OCI-M2 (cell line): Measurements from ENCODE around the gene RTTN.
"Not testable (repeated sequence)": the region's sequence is repeated elsewhere in the genome, so short reads cannot be mapped to it uniquely, and the experiment has no call there.

Experiments used
- DNase-seq: peaks from one replicate; lab custom pipeline; 2025; ENCODE audit not compliant: unreplicated experiment; lab: John Stamatoyannopoulos, UW

Gene RTTN

GRCh38 chr18:70151614-70152013 is 53.9 kb downstream of the RTTN start:
- peak; percentile 67 for DNase-seq

DNA sequence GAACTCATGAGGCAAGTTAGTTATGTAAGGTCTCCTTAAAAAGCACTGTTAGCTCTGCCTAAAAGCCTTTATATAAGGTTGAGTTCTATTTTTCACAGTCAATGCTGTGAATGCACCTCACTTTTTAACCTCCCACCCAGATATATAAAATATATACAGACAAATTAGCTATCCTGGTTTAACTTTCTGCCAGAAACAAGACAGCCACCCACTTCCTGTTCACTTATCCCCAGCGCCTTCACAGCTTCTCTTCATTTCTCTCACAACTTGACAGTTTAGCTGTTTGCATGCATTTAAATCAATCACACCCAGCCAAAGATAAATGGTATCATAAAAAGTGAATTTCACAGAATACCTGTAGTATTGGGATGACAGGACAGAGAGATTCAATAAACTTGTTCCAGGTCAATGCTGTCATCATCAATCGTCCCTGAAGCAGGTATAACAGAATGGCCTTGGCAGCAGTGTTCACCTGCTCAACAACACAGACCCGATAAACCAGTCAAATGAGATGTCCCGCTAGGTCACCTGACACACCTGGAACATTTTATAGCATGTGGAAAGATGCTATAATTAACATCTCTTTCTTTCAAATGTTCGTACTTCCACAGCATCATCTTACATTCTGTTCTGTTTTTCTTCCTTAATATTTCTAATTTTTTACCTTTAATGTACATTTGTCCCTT is 55.7 kb downstream of the RTTN start:
- DNase-seq: no peak

DNA sequence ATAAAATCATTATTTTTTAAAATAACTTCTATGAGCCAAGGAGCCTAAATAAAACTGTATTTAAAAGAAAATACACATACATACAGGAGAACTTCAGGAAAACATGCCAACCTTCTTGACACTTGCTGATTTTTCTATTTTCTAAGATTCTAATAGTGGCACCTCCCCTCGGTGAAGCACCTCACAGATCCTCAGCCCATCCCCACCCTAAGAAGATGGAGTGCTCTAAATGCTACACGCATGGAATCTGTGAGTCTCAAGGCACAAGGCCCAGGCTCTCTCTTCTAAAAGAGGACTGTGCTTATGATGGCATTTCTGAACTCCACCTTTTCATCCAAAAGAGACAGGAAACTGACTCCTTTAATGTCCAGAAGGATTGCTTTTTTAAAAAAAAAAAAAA is 56.3 kb downstream of the RTTN start:
- no peak for DNase-seq

- no peak for DNase-seq
Measured at GRCh38 chr18:70148039-70148938, 57.2 kb downstream of the RTTN start.

GRCh38 chr18:70146174-70146573 is 59.3 kb downstream of the RTTN start:
- DNase-seq: no peak

- DNase-seq: no peak
Measured at GRCh38 chr18:70142001-70142400, 63.5 kb downstream of the RTTN start.

GRCh38 chr18:70139138-70139537 is 66.3 kb downstream of the RTTN start:
- no peak for DNase-seq

GRCh38 chr18:70135604-70136003 is 69.9 kb downstream of the RTTN start:
- no peak for DNase-seq

- DNase-seq: no peak
Measured at GRCh38 chr18:70132999-70133398, 72.5 kb downstream of the RTTN start.

- no peak for DNase-seq
Measured at GRCh38 chr18:70128271-70128670, 77.2 kb downstream of the RTTN start.

GRCh38 chr18:70127359-70127758 is 78.1 kb downstream of the RTTN start:
- no peak for DNase-seq

- no peak for DNase-seq
Measured at GRCh38 chr18:70126832-70127231, 78.7 kb downstream of the RTTN start.

DNA sequence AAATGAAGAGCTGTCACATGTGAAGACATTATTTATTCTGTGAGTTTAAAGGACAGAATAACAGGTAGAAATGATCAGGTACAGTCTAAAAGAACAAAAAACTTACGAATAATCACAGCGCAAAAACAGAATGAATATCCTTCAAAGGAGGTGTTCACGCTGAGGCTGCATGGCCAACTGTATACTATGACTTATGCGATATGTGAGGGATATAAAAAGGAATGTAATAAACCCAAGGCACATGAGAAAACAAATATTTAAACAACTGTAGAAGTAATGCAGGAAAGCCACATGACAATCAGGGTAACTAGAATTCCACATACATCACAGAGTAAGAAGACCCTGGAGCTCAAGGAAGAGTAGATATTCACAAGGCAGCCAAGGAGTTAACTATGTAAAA is 81.3 kb downstream of the RTTN start:
- DNase-seq: no peak

DNA sequence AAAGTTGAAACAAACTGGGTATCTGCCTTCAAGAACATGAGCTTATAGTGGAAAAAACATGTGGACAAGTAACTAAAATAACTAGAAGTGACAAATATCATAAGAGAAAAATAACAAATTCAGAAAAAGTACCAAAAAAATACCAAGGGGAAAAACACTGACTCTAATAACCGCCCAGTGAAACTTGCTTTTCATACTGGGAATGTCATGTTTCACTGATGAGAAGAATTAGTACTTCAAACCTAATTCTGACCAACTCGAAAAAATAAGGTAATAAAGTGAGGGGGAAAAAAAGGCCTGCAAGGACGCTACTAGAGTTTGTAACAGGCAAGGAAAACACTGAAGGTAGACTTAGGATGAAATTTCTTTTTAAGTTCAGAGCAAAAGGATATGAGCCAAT is 83.6 kb downstream of the RTTN start:
- no peak for DNase-seq

- DNase-seq: no peak
Measured at GRCh38 chr18:70116949-70117348, 88.5 kb downstream of the RTTN start.

- no peak for DNase-seq
Measured at GRCh38 chr18:70113511-70113910, 92.0 kb downstream of the RTTN start.

- DNase-seq: no peak
Measured at GRCh38 chr18:70110678-70111077, 94.8 kb downstream of the RTTN start.

DNA sequence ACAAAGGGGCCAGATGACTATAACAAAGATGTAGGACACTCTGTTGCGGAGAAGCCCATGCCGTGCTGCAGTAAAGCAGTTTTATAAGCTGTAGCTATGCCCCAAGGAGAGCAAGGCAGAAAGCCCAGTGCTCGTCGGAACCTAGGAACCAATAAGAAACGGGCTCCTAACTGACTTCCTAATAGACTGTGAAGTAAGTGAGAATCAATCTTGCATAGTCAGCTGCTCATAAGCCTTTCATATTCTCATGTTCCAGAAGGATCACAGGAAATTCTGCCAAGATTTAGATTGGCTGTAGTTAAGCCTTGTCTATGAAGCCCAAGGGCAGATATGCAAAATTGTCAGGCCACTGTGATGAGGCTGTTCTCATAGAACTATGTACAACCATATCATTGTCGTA is 98.4 kb downstream of the RTTN start:
- DNase-seq: no peak

DNA sequence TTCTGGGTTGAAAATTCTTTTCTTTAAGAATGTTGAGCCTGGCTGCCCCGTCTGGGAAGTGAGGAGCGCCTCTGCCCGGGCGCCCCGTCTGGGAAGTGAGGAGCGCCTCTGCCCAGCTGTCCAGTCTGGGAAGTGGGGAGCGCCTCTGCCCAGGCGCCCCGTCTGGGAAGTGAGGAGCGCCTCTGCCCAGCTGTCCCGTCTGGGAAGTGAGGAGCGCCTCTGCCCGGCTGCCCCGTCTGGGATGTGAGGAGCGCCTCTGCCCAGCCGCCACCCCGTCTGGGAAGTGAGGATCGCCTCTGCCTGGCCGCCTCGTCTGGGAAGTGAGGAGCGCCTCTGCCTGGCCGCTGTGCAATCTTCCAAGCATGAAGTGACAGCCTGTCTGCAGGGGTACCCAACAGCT is 102.6 kb downstream of the RTTN start:
- DNase-seq: not testable (repeated sequence)

- no peak for DNase-seq
Measured at GRCh38 chr18:70089858-70090257, 115.6 kb downstream of the RTTN start.

DNA sequence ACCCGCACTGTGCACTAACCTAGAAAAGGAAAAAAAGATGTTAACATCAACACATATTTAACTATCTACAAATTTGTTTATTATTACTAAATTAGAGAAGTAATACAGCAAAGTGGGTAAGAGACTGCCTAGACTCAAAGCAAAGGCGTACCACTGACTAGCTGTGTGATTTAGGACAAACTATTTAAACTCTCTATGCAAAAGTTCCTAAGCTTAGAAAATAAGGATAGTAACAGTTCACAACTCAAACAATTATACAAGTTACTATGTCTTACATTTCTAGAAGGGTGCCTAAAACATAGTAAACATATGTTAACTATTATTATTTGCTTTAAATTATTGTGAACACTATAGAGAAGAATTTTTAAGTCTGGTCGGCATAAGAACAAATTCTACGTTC is 119.4 kb downstream of the RTTN start:
- DNase-seq: no peak

DNA sequence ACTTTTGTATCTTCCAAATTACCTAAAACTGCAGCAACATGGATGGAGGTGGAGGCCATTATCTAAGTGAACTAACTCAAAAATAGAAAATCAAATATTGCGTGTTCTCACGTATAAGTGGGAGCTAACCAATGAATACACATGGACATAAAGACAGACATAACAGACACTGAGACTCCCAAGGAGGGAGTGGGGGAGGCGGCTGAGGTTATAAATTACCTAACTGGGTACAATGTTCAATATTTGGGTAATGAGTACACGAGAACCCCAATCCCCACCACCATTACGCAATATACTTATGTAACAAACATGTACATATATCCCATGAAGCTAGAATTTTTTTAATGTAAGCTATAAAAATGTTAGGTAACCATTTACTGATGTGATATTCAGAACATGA is 119.8 kb downstream of the RTTN start:
- DNase-seq: no peak
